GM13977 (cell line): ENCODE measurements around the gene DUOX1.

ENCODE experiments used
- DNase-seq: peaks from one replicate; pipeline ENCODE4 v3.0.0; 2012; ENCODE audit warnings: low spot score
- CTCF ChIP-seq: IDR thresholded peaks from 2 replicates; pipeline ENCODE4 v1.5.1; 2012; ENCODE audit warnings: mild to moderate bottlenecking, control low read depth; ENCODE audit not compliant: insufficient read depth; ENCODE audit errors: extremely low read depth, missing control alignments
- in situ Hi-C: fragments of 300-500 bp; cut with MboI; formaldehyde crosslinking; loops from one replicate; pipeline ENCODE4 v1.12.0; 2022; ENCODE audit warnings: low sequenced_read_pairs, low pct_unique_long_range_greater_than_20kb, mixed read lengths, inconsistent platforms; ENCODE audit not compliant: unreplicated experiment

DUOX1 gene

GRCh38 chr15:45143056-45143455 is 13.3 kb downstream of the DUOX1 start:
- no peak for TF ChIP-seq CTCF
- DNase-seq, result no peak
- in situ Hi-C loops, result no loop called here

- TF ChIP-seq CTCF, result no peak
- in situ Hi-C loops, result no loop called here
- DNase-seq, result no peak
Observed at GRCh38 chr15:45143946-45144345, 14.2 kb downstream of the DUOX1 start.

- no peak for DNase-seq
- in situ Hi-C loops, result no loop called here
- no peak for TF ChIP-seq CTCF
Observed at GRCh38 chr15:45144775-45145174, 15.0 kb downstream of the DUOX1 start.

- in situ Hi-C loops, result no loop called here
- no peak for TF ChIP-seq CTCF
- DNase-seq, result no peak
Observed at GRCh38 chr15:45146405-45146804, 16.6 kb downstream of the DUOX1 start.

GRCh38 chr15:45147606-45148005 is 17.8 kb downstream of the DUOX1 start:
- TF ChIP-seq CTCF, result no peak
- in situ Hi-C loops, result no loop called here

GRCh38 chr15:45148076-45149059 is 18.6 kb downstream of the DUOX1 start:
- in situ Hi-C loops, result no loop called here
- DNase-seq, result no peak
- no peak for TF ChIP-seq CTCF

More at GRCh38 chr15:45147606-45148005, 17.8 kb downstream of the DUOX1 start:
- no peak for DNase-seq
